SK-N-SH (cell line): Measurements from ENCODE around the gene CENATAC. TPM values are rescaled to one million over a fixed set of nuclear protein-coding genes. Genes with fewer than 3 reads are reported as not detected.

Source experiments
- CTCF ChIA-PET: fragments of 300-600, 350-600 bp; formaldehyde crosslinking; extraction: SDS; loops from one replicate; lab custom pipeline; 2021; lab: Yijun Ruan, JAX
- POLR2A ChIA-PET: fragments of 350-600 bp; sonication (Branson Sonifier 250); formaldehyde crosslinking; extraction: SDS; loops from one replicate; lab custom pipeline; 2020; ENCODE audit warnings: antibody characterized with exemption, inconsistent platforms; lab: Yijun Ruan, JAX
- DNase-seq: peaks from one replicate; pipeline ENCODE4 v3.0.0; 2012
- H2AFZ ChIP-seq: fragments of 200-600 bp; sonication (generic); 2 replicates; pipeline ENCODE4 v1.8.1; 2016; ENCODE audit warnings: antibody characterized with exemption, mild to moderate bottlenecking, low read depth
- H3F3A ChIP-seq: fragments of 200-600 bp; sonication (generic); replicated peaks from 2 replicates; pipeline ENCODE3; 2016; ENCODE audit warnings: antibody characterized with exemption, mild to moderate bottlenecking; ENCODE audit not compliant: insufficient read depth
- H3K27ac ChIP-seq, 2 experiments: fragments of 200-500 bp in 1 of 2; fragments of 200-600 bp in 1 of 2; sonication (Bioruptor generic) in 1 of 2; sonication (generic), shearing (Covaris generic) in 1 of 2; 2 replicates each; pipeline versions ENCODE4 v1.5.1 to v1.6.1; 2014 to 2016; ENCODE audit warnings: low read depth in 2 of 2, inconsistent platforms in 1 of 2, low read length in 1 of 2, mild to moderate bottlenecking in 1 of 2, mixed read lengths in 1 of 2
- H3K27me3 ChIP-seq: fragments of 200-600 bp; sonication (generic), shearing (Covaris generic); 2 replicates; pipeline ENCODE4 v1.6.1; 2016; ENCODE audit warnings: mixed run types; ENCODE audit not compliant: insufficient read depth
- H3K36me3 ChIP-seq, 2 experiments: fragments of 200-500 bp in 1 of 2; fragments of 200-600 bp in 1 of 2; sonication (Bioruptor generic) in 1 of 2; sonication (generic) in 1 of 2; replicated peaks in 1 of 2; 2 replicates each; pipeline versions ENCODE3 to v1.5.1; 2014 to 2016; ENCODE audit warnings: low read length in 1 of 2, mild to moderate bottlenecking in 1 of 2; ENCODE audit not compliant: insufficient read depth in 2 of 2, control insufficient read depth in 1 of 2
- H3K4me1 ChIP-seq, 2 experiments: fragments of 200-500 bp in 1 of 2; fragments of 200-600 bp in 1 of 2; sonication (Bioruptor generic) in 1 of 2; sonication (generic), shearing (Covaris generic) in 1 of 2; 2 replicates each; pipeline versions ENCODE4 v1.5.1 to v1.6.1; 2014 to 2016; ENCODE audit warnings: low read depth in 1 of 2, low read length in 1 of 2, mixed run types in 1 of 2; ENCODE audit not compliant: insufficient read depth in 2 of 2, control insufficient read depth in 1 of 2
- H3K4me2 ChIP-seq: fragments of 200-600 bp; sonication (generic), shearing (Covaris generic); 2 replicates; pipeline ENCODE4 v1.6.1; 2017; ENCODE audit warnings: mixed run types
- H3K4me3 ChIP-seq, 2 experiments: fragments of 200-500 bp in 1 of 2; fragments of 200-600 bp in 1 of 2; sonication (Bioruptor generic) in 1 of 2; sonication (generic), shearing (Covaris generic) in 1 of 2; 2 replicates each; pipeline versions ENCODE4 v1.5.1 to v1.8.1; 2014 to 2016; ENCODE audit warnings: low read depth in 2 of 2, inconsistent platforms in 1 of 2, low read length in 1 of 2, mild to moderate bottlenecking in 1 of 2, mixed read lengths in 1 of 2, moderate library complexity in 1 of 2
- H3K79me2 ChIP-seq: fragments of 200-600 bp; sonication (generic); 2 replicates; pipeline ENCODE4 v1.8.1; 2017; ENCODE audit warnings: mild to moderate bottlenecking; ENCODE audit not compliant: insufficient read depth
- H3K9ac ChIP-seq: fragments of 200-600 bp; sonication (generic); 2 replicates; pipeline ENCODE4 v1.6.1; 2017; ENCODE audit warnings: mixed run types
- H3K9me2 ChIP-seq: fragments of 200-600 bp; sonication (generic); 2 replicates; pipeline ENCODE4 v1.6.1; 2017; ENCODE audit warnings: mixed run types
- H3K9me3 ChIP-seq: fragments of 200-600 bp; sonication (generic); 2 replicates; pipeline ENCODE4 v1.6.1; 2017; ENCODE audit warnings: mixed run types, mild to moderate bottlenecking, moderate library complexity
- H4K20me1 ChIP-seq: fragments of 200-600 bp; sonication (generic); 2 replicates; pipeline ENCODE4 v1.6.1; 2017; ENCODE audit warnings: mild to moderate bottlenecking, mixed run types; ENCODE audit not compliant: insufficient read depth
- ELF1 ChIP-seq: IDR thresholded peaks from 2 replicates; pipeline ENCODE4 v1.4.0; 2012
- EP300 ChIP-seq, 2 experiments: IDR thresholded peaks; 2 replicates each; pipeline versions ENCODE4 v1.4.0 to v1.6.1; 2012; ENCODE audit warnings: borderline replicate concordance in 1 of 2, low read depth in 1 of 2, low read length in 1 of 2
- FOSL2 ChIP-seq: IDR thresholded peaks from 2 replicates; pipeline ENCODE4 v1.4.0; 2012; ENCODE audit warnings: low read depth, mild to moderate bottlenecking, moderate library complexity, borderline replicate concordance
- GATA2 ChIP-seq: sonication (generic); formaldehyde crosslinking; IDR thresholded peaks from 2 replicates; pipeline ENCODE4 v1.5.0; 2020; ENCODE audit warnings: mild to moderate bottlenecking, missing genetic modification reagents
- MAX ChIP-seq: IDR thresholded peaks from 2 replicates; pipeline ENCODE4 v1.4.0; 2012; ENCODE audit warnings: low read depth
- MEF2A ChIP-seq: IDR thresholded peaks from 2 replicates; pipeline ENCODE4 v1.4.0; 2012; ENCODE audit warnings: low read depth, borderline replicate concordance
- MXI1 ChIP-seq: IDR thresholded peaks from 2 replicates; pipeline ENCODE4 v1.6.1; 2012; ENCODE audit warnings: mild to moderate bottlenecking, low read depth, low read length, improper control_type of control experiment
- NRF1 ChIP-seq: IDR thresholded peaks from 2 replicates; pipeline ENCODE4 v1.6.1; 2012; ENCODE audit warnings: low read depth, mild to moderate bottlenecking, low read length
- PBX3 ChIP-seq: IDR thresholded peaks from 2 replicates; pipeline ENCODE4; 2012
- POLR2AphosphoS5 ChIP-seq: IDR thresholded peaks from 2 replicates; pipeline ENCODE4 v1.6.1; 2012; ENCODE audit warnings: low read depth, low read length
- SMC3 ChIP-seq: IDR thresholded peaks from 2 replicates; pipeline ENCODE4 v1.6.1; 2012; ENCODE audit warnings: low read depth, low read length, improper control_type of control experiment
- TCF12 ChIP-seq: IDR thresholded peaks from 2 replicates; pipeline ENCODE4 v1.4.0; 2012
- TEAD4 ChIP-seq: IDR thresholded peaks from 2 replicates; pipeline ENCODE4 v1.4.0; 2012; ENCODE audit warnings: mild to moderate bottlenecking, borderline replicate concordance; ENCODE audit not compliant: insufficient read depth
- USF2 ChIP-seq: fragments of 150-350 bp; IDR thresholded peaks from 2 replicates; pipeline ENCODE4 v1.6.1; 2017; ENCODE audit warnings: antibody characterized with exemption, low read length, low read depth, borderline replicate concordance
- YY1 ChIP-seq: IDR thresholded peaks from 2 replicates; pipeline ENCODE4 v1.4.0; 2012; ENCODE audit warnings: low read depth, mild to moderate bottlenecking
- WGBS: methylation state at CpG from one replicate; pipeline ENCODE4 v1.1.6; 2017; ENCODE audit warnings: low lambda C conversion rate; 5-methylcytosine and 5-hydroxymethylcytosine counted together
- polyA plus RNA-seq, 3 experiments: library from polyadenylated mRNA; depleted of rRNA; stranded (reverse); fragments of >200 nt; gene quantifications; 2 replicates each; pipeline ENCODE4 v1.2.3, GENCODE V29; 2012

CENATAC gene
- polyA plus RNA-seq, 1 of the 3 experiments (the other 2 are of a cell fraction): 16.0 TPM

- CTCF ChIA-PET: interaction anchor here (0.7 kb wide), 1 partner anchor 11 kb away, joined by 3 read pairs; no protein-coding TSS in a partner anchor
- no peaks in the 10 kb centered on the region for H4K20me1 ChIP-seq
- H3K9ac ChIP-seq: no peak overlapping the region
- no peak for DNase-seq
- H3K4me1 ChIP-seq: no peaks in the 10 kb centered on the region
- H3K36me3 ChIP-seq: peaks cover 27 to 78% of the 10 kb centered on the region in 2 experiments
- no peaks in the 10 kb centered on the region for H3K79me2 ChIP-seq
- H3K4me2 ChIP-seq: no peak overlapping the region
- WGBS: no CpG with 5 or more reads among the region's 7 CpGs
- no peaks in the 10 kb centered on the region for H3K27me3 ChIP-seq
- H2AFZ ChIP-seq: no peak overlapping the region
- H3K9me3 ChIP-seq: no peaks in the 10 kb centered on the region
- no peak overlapping the region for H3K27ac ChIP-seq
- H3F3A ChIP-seq: no peaks in the 10 kb centered on the region
- H3K4me3 ChIP-seq: no peak overlapping the region
- POLR2A ChIA-PET: interaction anchor here (1.6 kb wide), 1 partner anchor 18 kb away, joined by 3 read pairs; no protein-coding TSS in a partner anchor
- H3K9me2 ChIP-seq: no peaks in the 10 kb centered on the region
- TF ChIP-seq POLR2AphosphoS5 (no peak), SMC3 (no peak), USF2 (no peak), TCF12 (no peak), EP300 (IDR thresholded peaks at IDR 0.05; ENCODE audit: borderline replicate concordance in 1 of 2, low read depth in 1 of 2, low read length in 1 of 2) (no peak), FOSL2 (no peak), ELF1 (no peak), NRF1 (no peak), MXI1 (no peak), MEF2A (no peak)
Observed at GRCh38 chr11:119049081-119049480, 51.1 kb downstream of the CENATAC start.

- no peak for DNase-seq
- H3K9me3 ChIP-seq: no peaks in the 10 kb centered on the region
- TF ChIP-seq MAX (no peak), MXI1 (no peak), PBX3 (no peak), SMC3 (no peak), YY1 (no peak), ELF1 (no peak), GATA2 (CRISPR knock-in tag) (no peak), EP300 (IDR thresholded peaks at IDR 0.05; ENCODE audit: borderline replicate concordance in 1 of 2, low read depth in 1 of 2, low read length in 1 of 2) (no peak), TEAD4 (no peak)
- TF ChIP-seq, all 33 proteins: peak for 0
- ChIA-PET CTCF (interaction anchor here (1.4 kb wide), 1 partner anchor 22 kb away, joined by 5 read pairs; no protein-coding TSS in a partner anchor), POLR2A (interaction anchor here (1.2 kb wide), 1 partner anchor 9 kb away, joined by 4 read pairs; no protein-coding TSS in a partner anchor)
- Histone ChIP-seq H3K4me1 (peaks cover 8 to 14% of the 10 kb centered on the region in 2 experiments; a peak in 1 of 4 replicates), H3K27me3 (no peaks in the 10 kb centered on the region), H3K9ac (no peak overlapping the region), H3K4me3 (no peak overlapping the region), H3K27ac (no peak overlapping the region), H2AFZ (no peak overlapping the region), H4K20me1 (no peaks in the 10 kb centered on the region), H3K79me2 (peaks cover 25% of the 10 kb centered on the region), H3F3A (no peaks in the 10 kb centered on the region), H3K36me3 (peaks cover 41 to 78% of the 10 kb centered on the region in 2 experiments), H3K9me2 (no peaks in the 10 kb centered on the region), H3K4me2 (no peak overlapping the region)
- WGBS: 97% methylated on average over 10 of the region's 17 CpGs
Observed at GRCh38 chr11:119051440-119052162, 53.7 kb downstream of the CENATAC start.
